Measurements from ENCODE around the gene USP43.

The USP43 gene

GRCh38 chr17:9666461-9667050, 21.2 kb downstream of the USP43 start:
- DNase-seq = no peak

- DNase-seq = no peak
Measured at GRCh38 chr17:9668517-9668916, 23.2 kb downstream of the USP43 start.

DNA sequence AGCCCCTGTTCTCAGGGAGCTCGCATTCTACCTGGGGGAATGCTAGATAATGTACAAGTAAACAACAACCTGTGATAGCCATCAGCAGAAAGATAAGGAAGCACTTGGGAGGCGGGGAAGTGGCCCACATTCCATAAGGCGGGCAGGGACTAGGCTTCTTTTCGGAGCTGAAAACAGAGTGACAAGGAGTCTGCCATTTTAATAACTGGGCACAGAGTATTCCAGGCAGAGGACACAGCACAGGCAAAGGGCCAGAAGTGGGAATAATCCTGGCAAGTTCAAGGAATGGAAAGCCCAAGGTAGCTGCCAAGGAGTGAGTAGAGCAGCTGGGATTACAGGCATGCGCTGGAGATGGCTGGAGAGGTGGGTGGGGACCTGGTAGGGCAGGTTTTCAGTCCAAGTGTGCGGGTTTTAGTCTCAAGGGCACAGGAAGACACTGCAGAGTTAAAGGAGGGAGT, 24.3 kb downstream of the USP43 start:
- no peak for DNase-seq

GRCh38 chr17:9670596-9670995, 25.3 kb downstream of the USP43 start:
- no peak for DNase-seq

GRCh38 chr17:9671559-9671958, 26.2 kb downstream of the USP43 start:
- no peak for DNase-seq

DNA sequence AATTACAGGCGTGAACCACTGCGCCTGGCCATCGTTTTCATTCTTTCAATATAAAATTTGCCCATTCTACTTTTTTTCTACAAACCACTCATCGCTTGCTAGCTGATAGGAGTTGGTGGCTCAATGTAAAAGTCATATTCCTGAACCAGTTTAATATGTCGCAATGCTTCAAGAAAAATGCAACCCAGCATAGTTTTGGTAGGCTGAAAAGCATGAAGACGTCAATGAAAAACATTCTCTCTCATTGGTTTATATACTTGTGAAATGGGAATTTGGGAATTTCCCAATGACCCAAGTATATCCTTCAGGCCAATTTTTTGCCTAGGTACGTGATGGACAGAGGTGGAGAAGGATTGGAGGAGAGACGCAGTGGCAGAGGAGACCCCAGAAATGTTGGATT, 26.9 kb downstream of the USP43 start:
- no peak for DNase-seq

DNA sequence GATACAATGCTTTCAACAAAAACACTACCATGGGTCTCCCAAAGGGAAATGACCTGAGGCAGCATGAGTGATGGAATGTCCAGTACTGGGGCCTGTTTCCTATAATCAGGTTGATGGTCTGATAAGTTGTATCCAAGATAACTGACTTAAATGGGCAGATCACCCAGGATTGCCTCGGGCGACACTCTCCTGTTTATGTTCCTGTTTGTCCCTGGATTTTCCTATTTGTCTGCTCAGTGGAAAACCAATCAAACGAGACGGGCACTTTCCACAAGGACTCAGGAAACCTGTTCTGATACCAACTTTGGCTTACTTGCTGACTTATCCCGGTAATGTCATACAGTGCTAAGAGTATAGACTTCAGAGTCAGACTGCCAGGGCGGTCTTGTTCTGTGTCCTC, 27.4 kb downstream of the USP43 start:
- DNase-seq = no peak

DNA sequence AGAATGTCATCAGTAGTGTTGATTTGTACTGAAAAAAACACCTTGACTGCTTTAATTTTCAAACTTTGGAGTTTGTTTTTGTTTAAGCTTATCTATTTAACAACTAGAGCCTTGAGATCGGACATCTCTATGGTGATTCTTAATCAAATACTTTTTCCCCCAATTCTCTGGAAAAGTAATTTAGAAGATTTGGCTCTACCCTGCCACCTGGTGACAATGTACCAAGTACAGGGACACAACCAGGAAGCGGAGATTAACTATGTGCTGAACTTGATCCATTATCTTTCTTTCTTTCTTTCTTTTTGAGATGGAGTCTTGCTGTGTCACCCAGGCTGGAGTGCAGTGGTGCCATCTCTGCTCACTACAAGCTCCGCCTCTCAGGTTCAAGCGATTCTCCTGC, 30.8 kb downstream of the USP43 start:
- DNase-seq = no peak

DNA sequence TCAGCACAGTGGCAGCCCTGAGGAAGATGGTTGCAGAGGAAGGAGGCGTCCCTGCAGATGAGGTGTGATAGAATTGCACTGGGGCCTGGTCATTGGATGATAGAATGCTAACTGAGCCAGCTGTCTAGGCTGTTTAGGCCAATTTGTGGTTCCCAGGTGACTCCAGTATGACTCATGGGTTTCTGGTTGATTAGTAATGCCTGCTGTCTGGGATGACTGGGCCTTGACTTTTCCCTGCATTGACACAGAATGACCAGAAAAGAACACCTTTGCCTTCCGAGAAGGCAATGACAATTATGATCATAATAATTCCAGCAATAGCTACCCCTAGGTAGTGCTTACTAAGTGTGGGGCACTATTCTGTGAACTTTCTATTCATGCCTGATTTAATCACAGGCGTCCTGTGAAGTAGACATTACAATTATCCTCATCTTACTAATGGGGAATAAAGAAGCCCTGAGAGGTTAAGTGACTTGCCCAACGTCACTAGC, 31.5 kb downstream of the USP43 start:
- DNase-seq = peak; percentile 16

DNA sequence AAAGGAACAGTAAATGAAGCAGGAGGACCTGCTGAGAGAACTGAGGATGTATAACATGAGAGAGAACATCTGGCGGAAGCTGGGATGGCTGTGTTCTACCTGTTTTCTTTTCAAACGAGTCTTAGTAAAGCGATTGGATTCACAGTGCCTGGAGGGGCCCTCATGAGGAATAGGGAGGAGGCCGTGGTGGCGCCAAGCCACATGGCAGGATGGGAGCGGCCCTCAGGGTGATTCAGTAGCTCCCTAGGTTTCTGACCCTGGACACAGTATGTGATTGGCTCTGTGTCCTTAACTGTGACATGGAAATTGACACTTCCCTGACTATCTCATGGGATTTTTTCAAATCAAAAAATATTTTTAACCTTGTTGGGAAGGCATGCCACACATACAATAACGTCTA, 32.1 kb downstream of the USP43 start:
- DNase-seq = no peak

DNA sequence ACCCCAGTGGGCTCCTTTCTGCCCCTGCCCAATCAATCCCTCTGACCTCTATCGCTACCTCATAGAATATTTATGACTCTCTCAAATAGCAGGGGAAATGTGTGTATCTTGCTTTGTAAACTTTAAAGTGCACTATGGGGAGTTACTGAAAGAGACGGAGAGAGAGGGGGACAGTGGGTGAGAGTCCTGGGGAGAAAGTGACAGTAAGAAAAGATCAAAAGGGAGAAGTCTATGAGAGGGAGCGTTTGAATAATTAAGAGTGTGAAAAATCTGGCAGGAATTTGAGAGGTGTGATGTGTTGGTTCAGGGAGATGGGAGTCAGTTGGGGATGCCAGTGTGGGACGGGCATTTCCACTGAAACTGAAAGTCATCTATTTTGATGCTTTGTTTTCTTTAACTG, 32.6 kb downstream of the USP43 start:
- no peak for DNase-seq

- no peak for DNase-seq
Measured at GRCh38 chr17:9684955-9685621, 39.8 kb downstream of the USP43 start.

- DNase-seq = no peak
Measured at GRCh38 chr17:9693755-9694154, 48.4 kb downstream of the USP43 start.

GRCh38 chr17:9696279-9697044, 51.1 kb downstream of the USP43 start:
- DNase-seq = no peak

DNA sequence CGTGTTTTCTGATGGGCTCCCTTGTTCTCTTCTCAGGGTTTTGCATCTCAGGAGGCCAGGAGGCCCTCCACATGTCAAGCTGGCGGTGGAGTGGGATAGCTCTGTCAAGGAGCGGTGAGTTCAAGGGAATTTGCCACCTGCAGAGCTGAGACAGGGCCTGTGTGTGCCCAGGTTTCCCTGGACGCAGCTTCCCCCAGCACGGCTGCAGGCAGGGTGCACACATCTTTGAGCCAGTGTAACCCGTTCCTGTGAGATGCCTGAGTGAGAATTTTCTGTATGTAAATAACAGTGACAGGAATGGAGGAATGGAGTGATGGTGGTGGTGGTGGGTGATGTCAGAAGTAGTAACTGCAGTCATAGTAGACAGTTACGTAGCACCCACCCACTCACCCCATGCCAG, 54.8 kb downstream of the USP43 start:
- no peak for DNase-seq

- DNase-seq = no peak
Measured at GRCh38 chr17:9700754-9701476, 55.6 kb downstream of the USP43 start.

DNA sequence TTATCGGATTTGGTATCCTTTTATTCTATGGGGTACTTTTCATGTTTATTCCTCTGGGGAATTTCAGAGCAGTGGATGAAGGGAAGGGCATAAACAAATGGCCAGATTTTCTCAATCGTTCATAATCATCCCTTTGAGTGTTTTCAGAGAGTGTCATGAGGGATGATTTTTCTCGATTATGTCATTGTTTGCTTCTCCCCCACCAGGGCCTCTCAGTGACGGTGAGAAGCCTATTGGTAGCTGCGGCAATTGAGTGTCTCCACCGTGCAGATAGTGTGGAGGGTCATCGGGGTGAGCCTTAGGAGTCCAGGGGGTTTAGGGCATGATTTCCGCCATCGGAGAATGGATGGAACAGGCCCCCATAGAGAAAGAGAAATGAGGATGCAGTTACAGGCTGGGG, 57.2 kb downstream of the USP43 start:
- no peak for DNase-seq

- no peak for DNase-seq
Measured at GRCh38 chr17:9702914-9703780, 57.8 kb downstream of the USP43 start.

DNA sequence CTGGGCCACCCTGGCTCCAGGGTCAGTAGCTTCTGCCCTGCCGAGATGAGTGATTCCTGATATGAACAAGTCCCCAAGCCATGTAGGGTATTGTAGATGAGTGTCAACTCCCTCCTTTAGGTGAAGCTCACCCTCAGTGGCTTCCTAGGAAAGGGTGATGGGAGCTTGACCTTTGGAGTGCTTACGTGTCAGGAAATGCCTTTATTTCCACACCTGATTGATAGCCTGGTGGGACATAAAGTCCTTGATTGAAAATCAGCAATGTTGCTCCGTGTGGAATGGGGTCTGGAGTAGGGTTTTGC, 58.4 kb downstream of the USP43 start:
- no peak for DNase-seq

- no peak for DNase-seq
Measured at GRCh38 chr17:9705745-9706144, 60.4 kb downstream of the USP43 start.

- no peak for DNase-seq
Measured at GRCh38 chr17:9707948-9708347, 62.6 kb downstream of the USP43 start.

DNA sequence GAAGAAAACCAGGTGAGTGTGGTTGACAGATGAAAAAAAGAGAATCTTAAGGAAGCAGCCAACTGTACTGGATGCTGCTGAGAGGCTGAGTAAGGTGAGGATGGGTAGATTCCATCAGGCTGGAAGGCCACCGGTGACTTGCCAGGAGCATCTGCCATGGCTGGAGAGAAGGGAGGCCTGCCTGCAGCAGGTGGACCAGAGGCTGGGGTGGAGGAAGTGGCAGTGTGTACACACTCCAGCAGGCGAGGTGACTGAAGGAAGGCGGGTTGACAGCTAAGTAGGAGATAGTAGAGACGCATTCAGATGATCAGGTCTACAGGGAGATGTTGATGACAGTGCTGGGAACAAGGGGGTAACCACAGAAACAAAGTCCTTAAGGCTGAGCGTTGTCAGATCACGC, 69.5 kb downstream of the USP43 start:
- no peak for DNase-seq
